OCI-LY3 (cell line): ENCODE measurements around the gene RHNO1.

Experiments used
- H2AFZ ChIP-seq: fragments of 200-600, 300-600 bp; shearing (Covaris generic); 2 replicates; pipeline ENCODE4 v1.6.0; 2014; ENCODE audit warnings: antibody characterized with exemption, low read depth, low read length
- H3K27ac ChIP-seq: fragments of 200-600, 300-600 bp; sonication (generic); 2 replicates; pipeline ENCODE4 v1.5.1; 2014; ENCODE audit warnings: mild to moderate bottlenecking, low read length, moderate library complexity, mixed read lengths
- H3K27me3 ChIP-seq: fragments of 200-600, 300-600 bp; sonication (generic); 2 replicates; pipeline ENCODE4 v1.6.1; 2014; ENCODE audit warnings: low read depth, low read length, mixed read lengths
- H3K36me3 ChIP-seq: fragments of 200-600, 300-600 bp; sonication (generic); replicated peaks from 2 replicates; pipeline ENCODE3; 2014; ENCODE audit warnings: low read depth, low read length, mixed read lengths
- H3K4me1 ChIP-seq: fragments of 300-600, 200-600 bp; sonication (generic); 2 replicates; pipeline ENCODE4 v1.6.1; 2014; ENCODE audit warnings: low read length, mixed read lengths
- H3K4me2 ChIP-seq: fragments of 200-600, 300-600 bp; sonication (generic); 2 replicates; pipeline ENCODE4 v1.6.1; 2014; ENCODE audit warnings: low read length, mixed read lengths
- H3K4me3 ChIP-seq: fragments of 300-600, 200-600 bp; sonication (generic); 2 replicates; pipeline ENCODE4 v1.5.1; 2014; ENCODE audit warnings: antibody characterized with exemption, mild to moderate bottlenecking, low read length, moderate library complexity
- H3K79me2 ChIP-seq: fragments of 300-600, 200-600 bp; shearing (Covaris generic); 2 replicates; pipeline ENCODE4 v1.6.1; 2014; ENCODE audit warnings: mild to moderate bottlenecking, low read length, mixed read lengths
- H3K9ac ChIP-seq: fragments of 300-600, 200-600 bp; shearing (Covaris generic); 2 replicates; pipeline ENCODE4 v1.6.0; 2014; ENCODE audit warnings: mild to moderate bottlenecking, low read length, moderate library complexity
- H3K9me3 ChIP-seq: fragments of 200-600, 300-600 bp; shearing (Covaris generic); 2 replicates; pipeline ENCODE4 v1.6.1; 2014; ENCODE audit warnings: low read length, mixed read lengths; ENCODE audit not compliant: insufficient read depth
- H4K20me1 ChIP-seq: fragments of 200-600, 300-600 bp; sonication (generic); 2 replicates; pipeline ENCODE4 v1.6.1; 2016; ENCODE audit warnings: low read length, mixed read lengths; ENCODE audit not compliant: insufficient read depth
- CTCF ChIP-seq: fragments of 200-600, 300-600 bp; sonication (generic); IDR thresholded peaks from 2 replicates; pipeline ENCODE4 v1.5.1; 2014; ENCODE audit warnings: antibody characterized with exemption, low read length, low read depth
- EZH2phosphoT487 ChIP-seq: fragments of 200-600 bp; shearing (Covaris generic); IDR thresholded peaks from 2 replicates; pipeline ENCODE4 v1.6.1; 2018; ENCODE audit warnings: antibody characterized with exemption, mixed run types, low read depth

Gene RHNO1

GRCh38 chr12:2857021-2857431 is 20.0 kb upstream of the RHNO1 start, which contains the start of gene TEX52:
TSS of gene TEX52 (minus strand) at chr12:2857039. CDS start at chr12:2857026, 13 bp downstream.
- Histone ChIP-seq H4K20me1 (no peaks in the 10 kb centered on the region), H3K27ac (no peak within 1 kb of the TSS), H3K9ac (no peak within 1 kb of the TSS), H3K79me2 (no peaks in the 10 kb centered on the region), H3K4me3 (no peak within 1 kb of the TSS), H3K4me1 (no peaks in the 10 kb centered on the region), H3K4me2 (no peak within 1 kb of the TSS), H3K9me3 (no peaks in the 10 kb centered on the region), H3K27me3 (no peaks in the 10 kb centered on the region), H2AFZ (no peak within 1 kb of the TSS), H3K36me3 (peaks cover 36% of the 10 kb centered on the region)
- no peak for TF ChIP-seq CTCF
- TF ChIP-seq EZH2phosphoT487 = no peak

GRCh38 chr12:2857576-2857975 is 19.4 kb upstream of the RHNO1 start:
- Histone ChIP-seq H3K4me3 (no peak overlapping the region), H3K79me2 (no peaks in the 10 kb centered on the region), H3K36me3 (peaks cover 36% of the 10 kb centered on the region), H3K4me1 (no peaks in the 10 kb centered on the region), H4K20me1 (no peaks in the 10 kb centered on the region), H3K4me2 (no peak overlapping the region), H3K9ac (no peak overlapping the region), H3K9me3 (no peaks in the 10 kb centered on the region), H3K27ac (no peak overlapping the region), H2AFZ (no peak overlapping the region), H3K27me3 (no peaks in the 10 kb centered on the region)
- TF ChIP-seq EZH2phosphoT487 (no peak), CTCF (no peak)

DNA sequence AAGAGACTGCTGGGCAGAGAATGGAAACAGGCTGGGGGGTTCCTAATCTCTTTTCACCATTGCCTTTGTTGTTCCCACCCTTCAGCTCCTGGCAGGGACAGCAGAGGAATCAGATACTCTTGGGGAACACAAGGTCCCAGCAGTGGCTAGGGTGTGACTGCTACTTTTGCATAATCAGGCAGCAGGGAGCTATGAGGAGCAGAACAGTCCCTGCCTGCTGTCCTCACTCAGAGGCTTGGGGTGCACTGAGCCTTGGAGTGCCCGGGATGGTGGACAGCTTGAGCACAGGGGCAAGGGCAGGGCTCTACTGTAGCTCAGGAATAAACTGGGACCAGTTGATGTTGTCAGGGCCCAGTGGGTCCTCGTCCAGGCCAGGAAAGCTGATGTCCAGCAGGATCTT is 18.7 kb upstream of the RHNO1 start:
- Histone ChIP-seq H3K4me1 (no peaks in the 10 kb centered on the region), H3K4me2 (no peak overlapping the region), H3K36me3 (peaks cover 41% of the 10 kb centered on the region), H3K9ac (no peak overlapping the region), H3K27ac (no peak overlapping the region), H4K20me1 (no peaks in the 10 kb centered on the region), H3K79me2 (no peaks in the 10 kb centered on the region), H3K9me3 (no peaks in the 10 kb centered on the region), H3K27me3 (no peaks in the 10 kb centered on the region), H3K4me3 (no peak overlapping the region), H2AFZ (no peak overlapping the region)
- TF ChIP-seq CTCF = no peak
- TF ChIP-seq EZH2phosphoT487 = no peak

DNA sequence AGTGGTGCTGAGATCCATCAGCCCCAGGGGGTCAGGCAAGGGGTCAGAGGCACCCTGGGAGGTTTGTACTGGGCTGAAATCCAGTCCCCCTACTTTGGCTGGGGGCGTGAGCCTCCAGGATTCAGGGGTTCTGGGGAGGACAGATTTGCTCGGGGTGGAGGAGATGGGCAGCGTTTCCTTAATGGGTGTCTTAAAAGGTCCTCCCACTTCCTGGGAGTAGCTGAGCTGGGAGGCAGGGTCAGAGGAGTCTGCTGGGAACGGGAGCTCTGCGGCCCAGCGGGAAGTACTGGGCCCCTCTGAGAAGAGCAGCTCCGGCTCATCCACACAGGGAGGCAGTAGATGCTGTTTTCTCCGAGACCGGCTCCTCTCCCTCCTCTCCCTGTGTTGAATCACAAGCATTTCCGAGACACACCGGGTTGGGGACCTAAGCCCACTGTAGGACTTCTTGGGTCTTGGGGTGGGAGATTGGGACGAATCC is 18.0 kb upstream of the RHNO1 start:
- Histone ChIP-seq H3K4me1 (no peaks in the 10 kb centered on the region), H3K9me3 (no peaks in the 10 kb centered on the region), H3K4me3 (no peak overlapping the region), H3K79me2 (no peaks in the 10 kb centered on the region), H4K20me1 (no peaks in the 10 kb centered on the region), H3K27me3 (no peaks in the 10 kb centered on the region), H3K9ac (no peak overlapping the region), H2AFZ (no peak overlapping the region), H3K36me3 (peaks cover 42% of the 10 kb centered on the region), H3K4me2 (no peak overlapping the region), H3K27ac (no peak overlapping the region)
- TF ChIP-seq CTCF = no peak
- no peak for TF ChIP-seq EZH2phosphoT487
